GM12892 (cell line): ENCODE measurements around the gene RBM19.

ENCODE experiments used
- POLR2A ChIP-seq: IDR thresholded peaks from 2 replicates; pipeline ENCODE4 v1.6.1; 2011; ENCODE audit warnings: low read depth, low read length, control low read depth
- POLR2AphosphoS5 ChIP-seq: IDR thresholded peaks from 2 replicates; pipeline ENCODE4 v1.6.1; 2011; ENCODE audit warnings: low read depth, low read length, control low read depth
- TAF1 ChIP-seq: IDR thresholded peaks from 2 replicates; pipeline ENCODE4 v1.6.1; 2011; ENCODE audit warnings: low read depth, mild to moderate bottlenecking, control low read depth, low read length, borderline replicate concordance

GRCh38 chr12:113997365-113997764, 31.2 kb upstream of the RBM19 start:
- TF ChIP-seq POLR2A, result no peak
- TF ChIP-seq TAF1, result no peak
- TF ChIP-seq POLR2AphosphoS5, result no peak
